ENCODE measurements around the gene P4HB.

Gene P4HB

DNA sequence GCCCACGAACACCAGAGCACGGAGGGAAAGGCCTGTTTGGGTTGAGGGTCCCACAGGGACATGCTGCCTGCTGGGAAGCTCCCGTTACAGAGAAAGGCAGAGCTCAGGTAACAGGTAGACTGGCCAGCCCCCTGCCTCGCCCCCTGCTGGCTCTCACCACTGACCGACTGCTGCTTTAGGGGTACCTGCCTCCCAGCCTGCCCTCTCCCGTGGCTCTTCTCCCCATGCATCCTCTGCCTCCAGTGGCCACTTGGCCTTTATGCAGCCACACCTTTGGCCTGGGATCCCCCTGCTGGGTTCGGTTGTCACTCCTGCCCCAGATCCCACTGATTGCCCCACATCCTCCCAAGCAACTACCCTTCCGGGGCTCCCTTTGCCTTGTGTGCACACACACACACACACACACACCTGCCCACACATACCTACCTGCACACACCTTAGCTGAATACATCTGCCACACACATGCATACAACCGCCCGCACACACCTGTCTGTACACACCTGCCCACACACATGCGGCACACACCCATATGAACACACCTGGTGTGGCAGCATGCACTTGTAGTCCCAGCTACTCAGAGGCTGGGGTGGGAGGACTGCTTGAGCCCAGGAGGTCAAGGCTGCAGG is 34.4 kb downstream of the P4HB start:
- no peak for DNase-seq

DNA sequence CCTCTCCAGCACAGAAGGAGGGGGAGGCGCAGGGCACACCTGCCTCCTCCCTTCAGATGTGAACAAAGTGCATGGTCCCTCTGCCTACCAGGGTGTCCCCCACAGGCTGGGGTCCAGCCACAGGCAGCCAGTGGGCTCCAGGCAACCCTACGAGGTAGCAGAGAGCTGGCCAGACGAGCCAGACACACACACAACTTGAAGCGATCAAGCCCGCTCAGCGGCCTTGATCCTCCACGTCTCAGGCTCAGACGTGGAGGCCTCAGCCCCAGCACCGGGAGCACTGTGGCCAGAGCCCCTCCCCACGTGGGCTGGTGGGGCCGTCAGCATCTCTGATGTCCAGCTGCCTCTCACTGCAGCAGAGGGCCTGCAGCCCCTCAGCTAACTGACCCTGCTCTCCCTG is 35.7 kb downstream of the P4HB start:
- DNase-seq: no peak

DNA sequence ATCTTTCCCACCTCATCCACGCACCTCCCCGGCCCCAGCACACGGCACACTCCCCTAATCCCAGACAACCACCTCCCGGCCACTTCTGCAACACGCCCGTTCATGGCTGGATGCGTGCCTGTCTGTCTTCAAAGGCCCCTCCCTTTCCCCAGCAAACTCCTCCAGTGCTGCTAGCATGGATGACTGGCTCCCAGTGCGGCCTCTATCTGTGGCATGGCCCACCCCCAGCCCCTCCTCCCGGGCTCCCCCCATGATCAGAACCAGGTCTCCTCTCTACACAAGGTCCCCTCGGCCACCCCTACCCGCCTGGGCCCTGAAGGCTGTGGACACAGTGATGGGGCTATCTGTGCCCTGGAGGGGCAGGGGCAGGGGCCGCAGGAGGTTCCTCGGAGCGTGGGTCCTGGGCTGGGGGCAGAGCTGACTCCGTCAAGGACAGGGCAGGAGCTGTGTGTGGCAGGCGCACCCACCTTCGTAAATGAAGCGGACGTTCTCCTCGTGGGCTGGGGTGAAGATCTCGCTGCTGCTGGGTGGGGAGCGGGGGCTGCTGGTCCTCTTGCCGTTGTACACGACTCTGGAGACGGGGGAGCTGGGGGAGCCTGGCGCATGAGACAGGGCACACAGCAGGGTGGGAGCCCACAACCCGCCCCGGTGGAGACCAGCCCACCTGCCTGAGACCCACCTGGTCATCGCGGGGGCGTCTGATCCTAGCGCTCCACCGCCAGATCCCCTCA is 36.4 kb downstream of the P4HB start:
- DNase-seq: no peak

DNA sequence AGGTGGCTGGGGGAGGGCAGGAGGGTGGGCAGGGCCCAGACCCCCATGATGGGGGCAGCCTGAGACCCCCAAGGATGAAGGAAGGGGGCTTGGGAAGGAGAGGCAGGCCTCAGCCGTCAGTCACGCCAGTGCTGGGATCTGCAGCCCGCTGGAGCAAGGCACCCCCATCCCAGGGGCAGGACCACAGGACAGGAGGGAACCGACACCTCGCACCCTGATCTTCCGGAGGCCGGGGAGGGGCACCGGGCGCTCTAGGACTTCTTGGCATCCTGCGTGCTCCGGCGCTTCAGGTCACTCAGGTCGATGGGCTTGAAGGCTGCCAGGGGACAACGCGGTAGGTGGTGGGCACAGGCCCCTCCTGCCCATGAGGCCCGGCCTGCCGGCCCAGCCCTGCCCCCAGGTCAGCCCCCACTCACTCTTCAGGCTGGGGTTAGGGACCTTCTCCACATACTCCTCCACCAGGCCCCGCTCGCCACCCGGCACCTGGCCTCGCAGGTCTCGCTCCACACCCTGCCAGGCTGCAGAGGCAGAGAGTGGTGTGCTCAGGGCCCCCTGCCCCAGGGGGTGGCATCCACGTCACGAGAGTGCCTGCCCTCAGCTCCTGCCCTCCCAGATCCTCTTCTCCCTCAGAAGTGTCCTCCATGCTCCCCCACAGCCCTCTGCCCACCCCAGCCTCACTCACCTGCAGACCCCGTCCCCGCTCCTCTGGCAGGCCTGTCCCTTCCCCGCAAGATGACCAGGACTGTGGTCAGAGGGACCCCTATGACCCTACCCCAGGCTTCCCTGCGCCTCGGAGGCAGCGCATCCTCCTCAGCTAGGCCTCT is 37.1 kb downstream of the P4HB start:
- DNase-seq: no peak

DNA sequence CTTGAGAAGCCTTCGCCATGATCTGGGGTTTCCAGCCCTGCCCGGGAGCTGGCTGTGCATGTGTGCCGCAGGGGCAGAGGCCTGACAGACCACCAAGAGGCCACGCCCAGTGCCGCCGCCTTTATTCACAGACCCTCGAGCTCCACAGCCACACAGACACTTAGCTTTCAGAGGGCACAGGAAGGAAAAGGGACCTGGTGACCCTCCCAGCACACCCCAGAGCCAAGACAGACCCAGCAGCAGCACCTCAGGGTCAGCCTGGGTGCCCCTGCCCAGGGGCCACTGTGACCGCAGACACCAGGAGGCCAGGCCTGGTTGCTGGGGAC is 38.1 kb downstream of the P4HB start:
- no peak for DNase-seq

DNA sequence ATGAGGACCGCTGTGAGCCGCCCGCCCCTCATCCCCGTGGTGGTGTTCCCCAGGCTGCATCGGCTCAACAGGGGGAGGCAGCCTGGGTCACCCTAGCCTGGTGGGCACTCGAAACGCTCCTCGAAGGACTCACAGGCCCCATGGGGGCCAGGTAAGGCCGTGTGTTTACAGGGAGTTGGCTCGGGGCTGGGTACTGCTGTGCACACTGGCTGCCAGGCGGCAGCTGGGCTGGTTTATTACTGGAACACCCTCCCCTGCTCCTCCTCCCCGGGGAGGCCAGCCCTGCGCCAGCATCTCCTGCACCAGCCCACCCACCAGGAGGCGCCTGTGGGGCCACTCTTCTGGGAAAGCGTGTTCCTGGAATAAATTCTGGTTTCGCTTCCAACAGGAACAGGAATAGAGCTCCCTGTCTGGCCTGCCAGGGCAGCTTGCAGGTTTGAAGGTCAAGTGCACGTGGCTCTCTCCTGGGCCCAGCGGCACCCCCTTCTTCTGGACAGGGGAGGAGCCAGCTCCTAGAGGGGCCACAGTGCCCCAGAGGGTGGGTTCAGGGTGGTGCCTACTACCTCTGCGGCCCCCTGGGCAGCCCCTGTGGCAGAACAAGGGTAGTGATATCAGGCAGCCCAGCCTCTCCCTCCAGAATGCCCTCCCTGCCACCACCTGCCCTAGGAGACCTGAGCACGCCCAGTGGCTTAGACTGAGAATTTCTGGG is 38.6 kb downstream of the P4HB start:
- peak in 1 of 5 donors; percentile 55 for DNase-seq

DNA sequence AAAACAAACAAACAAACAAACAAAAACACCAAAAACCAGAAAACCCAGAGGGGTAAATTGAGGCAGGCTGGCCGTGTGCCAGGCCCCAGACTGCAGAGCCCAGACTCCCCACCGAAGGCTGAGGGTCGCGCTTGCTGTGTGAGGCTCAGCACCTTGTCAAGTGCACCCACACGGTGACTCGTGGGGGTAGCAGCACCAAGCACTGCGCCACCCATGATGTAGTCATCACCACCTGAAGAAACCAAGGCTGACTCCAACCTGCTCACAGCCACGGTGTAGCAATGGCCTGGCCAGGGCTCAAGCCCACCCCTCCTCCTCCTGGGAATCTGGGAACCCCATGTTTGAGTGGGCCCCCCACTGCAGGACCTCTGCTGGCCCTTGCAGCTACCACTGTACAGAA is 39.2 kb downstream of the P4HB start:
- DNase-seq: no peak

DNA sequence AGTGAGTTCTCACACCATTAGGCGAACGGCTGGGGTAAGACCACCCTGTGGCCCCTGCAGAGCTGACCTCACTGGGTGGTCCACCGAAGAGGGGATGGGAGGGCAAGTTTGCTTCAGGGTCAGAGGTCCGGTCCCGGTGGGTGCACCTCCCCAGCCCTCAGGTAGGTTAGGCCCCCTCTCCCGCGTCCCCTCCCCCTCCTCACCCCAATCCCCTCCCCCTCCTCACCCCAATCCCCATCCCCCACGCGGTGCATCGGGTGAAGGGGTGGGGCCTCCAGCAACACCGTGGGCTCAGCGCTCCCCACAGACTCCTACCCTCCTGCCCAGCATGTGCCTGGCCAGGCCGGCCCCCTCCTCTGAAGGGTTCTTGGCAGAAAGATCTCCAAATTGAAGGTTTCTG is 40.6 kb downstream of the P4HB start:
- no peak for DNase-seq

DNA sequence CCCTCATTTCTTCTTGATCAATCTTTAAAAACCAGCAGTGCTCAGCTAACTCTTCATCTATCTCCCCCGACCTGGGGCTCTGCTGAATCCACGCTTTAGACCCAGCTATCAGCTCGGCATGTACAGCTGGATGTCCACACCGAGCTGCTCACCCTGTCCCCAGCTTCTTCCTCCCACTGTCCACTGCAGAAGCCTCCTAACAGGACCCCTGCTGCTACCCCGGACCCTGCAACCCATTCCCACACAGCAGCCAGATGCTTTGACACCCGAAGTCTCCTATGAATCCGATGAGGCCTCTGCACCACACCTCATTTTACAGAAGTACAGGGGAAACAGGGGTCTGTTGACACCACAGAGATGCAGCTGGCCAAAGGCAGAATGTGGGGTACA is 42.6 kb downstream of the P4HB start:
- no peak for DNase-seq

DNA sequence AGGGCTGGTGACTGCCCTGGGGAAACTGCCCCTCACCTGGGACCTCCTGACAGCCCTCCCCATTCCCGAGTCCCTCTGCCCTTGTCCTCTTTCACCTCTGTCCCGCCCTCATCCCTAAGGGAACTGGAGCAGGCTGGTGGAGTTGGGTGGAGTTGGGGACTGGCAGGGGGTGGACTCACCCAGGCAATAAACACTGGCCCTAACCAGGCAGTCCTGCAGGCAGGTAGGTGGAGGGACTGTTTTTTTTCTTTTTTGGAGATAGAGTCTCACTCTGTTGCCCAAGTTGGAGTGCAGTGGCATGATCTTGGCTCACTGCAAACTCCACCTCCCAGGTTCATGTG is 44.7 kb downstream of the P4HB start:
- DNase-seq: no peak

DNA sequence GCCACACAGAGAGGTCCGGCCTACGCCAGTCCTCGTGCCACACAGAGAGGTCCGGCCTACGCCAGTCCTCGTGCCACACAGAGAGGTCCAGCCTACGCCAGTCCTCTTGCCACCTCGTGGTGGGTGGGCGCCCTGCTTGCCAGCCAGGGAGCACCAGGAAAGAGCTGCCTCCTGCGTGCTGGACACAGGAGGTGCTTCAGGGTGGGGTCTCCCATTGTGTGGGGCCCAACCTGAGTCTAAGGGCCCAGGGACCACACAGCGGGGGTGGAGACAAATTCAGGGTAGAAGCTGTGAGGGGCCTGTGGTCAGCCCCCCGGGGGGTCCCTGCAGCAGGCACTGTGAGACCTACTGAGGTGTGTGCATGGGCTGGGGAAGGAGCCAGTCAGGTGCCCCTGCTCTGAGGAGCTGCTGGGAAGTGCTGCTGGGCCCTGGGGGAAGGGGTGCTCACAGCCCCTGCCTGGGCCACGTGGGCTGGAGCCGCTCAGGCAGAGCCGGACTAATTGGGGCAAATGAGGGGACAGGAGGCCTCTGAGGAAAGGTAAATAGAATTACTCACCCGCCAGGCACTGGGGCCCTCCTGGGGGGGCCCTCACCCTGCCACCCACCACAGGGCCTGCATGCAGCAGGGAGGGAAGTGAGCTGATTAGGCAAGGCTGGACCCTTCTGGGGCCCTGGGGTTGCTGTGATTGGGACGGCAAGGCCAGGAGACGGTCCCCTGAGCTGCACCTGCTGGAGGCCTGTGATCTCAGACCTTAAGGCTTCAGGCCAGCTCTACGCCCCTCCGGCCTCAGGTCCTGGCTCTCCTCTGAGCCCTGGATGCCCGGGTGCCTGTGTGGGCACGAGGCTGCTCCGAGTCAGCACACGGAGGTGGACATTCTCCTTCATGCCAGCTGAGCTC is 45.3 kb downstream of the P4HB start:
- no peak for DNase-seq

DNA sequence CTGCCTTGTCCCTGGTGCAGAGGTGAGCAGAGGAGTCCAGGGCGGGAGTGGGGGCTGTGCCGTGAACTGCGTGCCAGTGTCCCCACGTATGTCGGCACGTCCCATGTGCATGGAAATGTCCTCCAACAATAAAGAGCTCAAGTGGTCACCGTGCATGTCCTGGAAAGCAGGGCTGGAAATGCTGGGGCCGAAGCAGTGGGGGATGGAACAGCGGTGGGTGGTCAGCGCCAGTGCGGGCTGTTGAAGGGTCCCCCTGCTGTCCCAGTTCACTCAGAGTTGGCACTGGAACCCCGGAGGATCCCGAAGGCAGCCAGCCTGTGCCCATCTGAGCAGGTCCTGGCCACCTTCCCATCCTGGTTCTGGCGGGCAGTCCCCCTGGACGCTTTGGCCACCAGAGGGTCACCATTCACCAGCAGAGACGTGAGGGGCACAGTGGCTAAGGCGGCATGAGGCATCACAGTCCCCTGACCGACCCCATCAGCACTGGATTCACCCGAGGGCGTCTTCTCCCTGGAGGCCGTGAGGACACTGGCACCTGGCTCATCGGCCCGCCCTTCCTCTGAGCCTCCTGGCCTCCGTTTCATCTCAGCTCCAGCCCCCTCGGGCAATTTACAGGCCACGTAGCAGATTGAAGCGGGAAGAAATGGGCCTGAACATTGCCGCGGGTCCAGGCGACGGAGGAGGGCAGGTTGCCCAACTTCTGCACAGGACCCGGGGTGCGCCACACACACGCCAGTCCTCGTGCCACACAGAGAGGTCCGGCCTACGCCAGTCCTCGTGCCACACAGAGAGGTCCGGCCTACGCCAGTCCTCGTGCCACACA is 46.3 kb downstream of the P4HB start:
- no peak for DNase-seq

DNA sequence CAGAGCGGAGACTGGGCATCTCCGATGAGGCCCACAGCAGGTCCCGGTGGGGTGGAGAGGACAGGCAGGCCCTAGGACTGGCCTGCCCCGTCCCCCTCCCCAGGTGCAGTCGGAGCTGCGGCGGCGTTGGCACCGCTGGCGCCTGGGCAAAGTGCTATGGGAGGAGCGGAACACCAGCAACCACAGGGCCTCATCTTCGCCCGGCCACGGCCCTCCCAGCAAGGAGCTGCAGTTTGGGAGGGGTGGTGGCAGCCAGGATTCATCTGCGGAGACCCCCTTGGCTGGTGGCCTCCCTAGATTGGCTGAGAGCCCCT is 47.0 kb downstream of the P4HB start:
- no peak for DNase-seq

DNA sequence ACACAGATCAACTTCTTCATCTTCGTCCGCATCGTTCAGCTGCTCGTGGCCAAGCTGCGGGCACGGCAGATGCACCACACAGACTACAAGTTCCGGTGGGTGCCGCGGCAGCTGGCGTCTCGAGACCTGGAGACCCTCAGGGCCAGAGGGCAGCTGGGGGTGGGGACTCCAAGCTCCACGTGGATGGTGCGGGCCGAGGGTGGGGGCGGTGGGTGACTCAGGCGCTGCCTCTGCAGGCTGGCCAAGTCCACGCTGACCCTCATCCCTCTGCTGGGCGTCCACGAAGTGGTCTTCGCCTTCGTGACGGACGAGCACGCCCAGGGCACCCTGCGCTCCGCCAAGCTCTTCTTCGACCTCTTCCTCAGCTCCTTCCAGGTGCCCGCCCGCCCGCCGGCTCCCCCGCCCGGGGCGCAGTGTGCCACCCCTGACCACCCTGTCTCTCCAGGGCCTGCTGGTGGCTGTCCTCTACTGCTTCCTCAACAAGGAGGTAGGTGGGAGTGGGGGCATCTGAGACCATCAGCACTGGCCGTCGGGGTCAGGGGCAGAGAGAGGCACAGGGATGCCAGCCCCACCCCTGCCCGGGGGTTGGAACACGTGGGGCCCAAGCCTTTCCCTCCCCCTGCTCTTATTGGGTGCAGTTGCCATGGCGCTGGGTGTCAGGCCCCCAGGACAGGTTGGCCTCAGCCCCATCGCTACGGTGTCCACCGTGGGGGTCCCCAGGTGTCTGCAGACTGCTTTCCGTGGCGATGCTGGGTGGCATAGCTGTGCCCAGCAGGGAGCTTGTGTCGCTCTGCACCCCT is 47.6 kb downstream of the P4HB start:
- DNase-seq: no peak

DNA sequence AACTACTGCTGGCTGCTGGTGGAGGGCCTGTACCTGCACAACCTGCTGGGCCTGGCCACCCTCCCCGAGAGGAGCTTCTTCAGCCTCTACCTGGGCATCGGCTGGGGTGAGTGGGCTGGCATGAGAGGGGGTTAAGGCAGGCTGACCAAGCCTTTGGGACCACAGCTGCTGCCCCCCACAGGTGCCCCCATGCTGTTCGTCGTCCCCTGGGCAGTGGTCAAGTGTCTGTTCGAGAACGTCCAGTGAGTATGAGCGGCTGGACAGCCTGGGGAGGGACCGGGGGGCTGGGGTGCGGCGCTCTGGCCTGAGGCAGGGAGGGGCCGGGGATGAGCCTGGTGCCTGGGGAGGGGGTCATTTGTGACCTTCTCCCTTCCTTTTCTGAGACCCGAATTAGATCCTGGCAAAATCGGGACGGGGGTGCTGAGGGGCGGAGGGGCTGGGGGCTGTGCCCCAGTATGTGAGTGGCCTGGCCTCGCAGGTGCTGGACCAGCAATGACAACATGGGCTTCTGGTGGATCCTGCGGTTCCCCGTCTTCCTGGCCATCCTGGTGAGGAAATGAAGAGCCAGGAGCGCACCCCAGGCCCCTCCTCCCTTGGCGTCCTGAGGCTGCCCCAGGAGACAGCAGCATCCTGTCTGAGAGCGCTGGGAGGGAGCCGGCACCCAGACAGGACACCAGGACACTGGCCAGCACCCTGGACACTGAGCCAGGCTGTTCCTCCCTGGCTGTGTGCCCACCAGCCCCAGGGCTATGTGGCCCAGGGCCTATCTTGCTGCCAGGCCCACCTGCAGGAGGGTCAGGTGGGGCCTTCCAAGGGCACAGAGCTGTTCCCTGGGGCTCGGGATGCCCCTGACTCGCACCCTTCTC is 48.4 kb downstream of the P4HB start:
- no peak for DNase-seq

DNA sequence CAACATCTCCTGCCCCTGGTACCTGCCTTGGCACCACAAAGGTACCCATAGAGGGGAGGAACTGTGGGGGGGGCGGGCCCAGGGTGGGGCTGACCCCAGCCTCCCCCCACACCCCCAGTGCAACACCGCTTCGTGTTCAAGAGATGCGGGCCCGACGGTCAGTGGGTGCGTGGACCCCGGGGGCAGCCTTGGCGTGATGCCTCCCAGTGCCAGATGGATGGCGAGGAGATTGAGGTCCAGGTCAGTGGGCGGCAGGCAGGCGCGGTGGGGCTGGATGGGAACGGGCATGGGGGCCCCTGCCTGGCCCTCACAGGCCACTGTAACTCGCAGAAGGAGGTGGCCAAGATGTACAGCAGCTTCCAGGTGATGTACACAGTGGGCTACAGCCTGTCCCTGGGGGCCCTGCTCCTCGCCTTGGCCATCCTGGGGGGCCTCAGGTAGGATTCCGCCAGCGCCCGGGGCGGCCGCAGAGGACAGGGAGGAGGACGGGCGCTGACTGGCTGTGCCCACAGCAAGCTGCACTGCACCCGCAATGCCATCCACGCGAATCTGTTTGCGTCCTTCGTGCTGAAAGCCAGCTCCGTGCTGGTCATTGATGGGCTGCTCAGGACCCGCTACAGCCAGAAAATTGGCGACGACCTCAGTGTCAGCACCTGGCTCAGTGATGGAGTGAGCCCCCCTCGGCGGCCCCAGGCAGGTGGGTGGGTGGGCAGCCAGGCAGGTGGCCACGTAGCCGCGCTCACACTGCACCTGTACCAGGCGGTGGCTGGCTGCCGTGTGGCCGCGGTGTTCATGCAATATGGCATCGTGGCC is 49.2 kb downstream of the P4HB start:
- no peak for DNase-seq

DNA sequence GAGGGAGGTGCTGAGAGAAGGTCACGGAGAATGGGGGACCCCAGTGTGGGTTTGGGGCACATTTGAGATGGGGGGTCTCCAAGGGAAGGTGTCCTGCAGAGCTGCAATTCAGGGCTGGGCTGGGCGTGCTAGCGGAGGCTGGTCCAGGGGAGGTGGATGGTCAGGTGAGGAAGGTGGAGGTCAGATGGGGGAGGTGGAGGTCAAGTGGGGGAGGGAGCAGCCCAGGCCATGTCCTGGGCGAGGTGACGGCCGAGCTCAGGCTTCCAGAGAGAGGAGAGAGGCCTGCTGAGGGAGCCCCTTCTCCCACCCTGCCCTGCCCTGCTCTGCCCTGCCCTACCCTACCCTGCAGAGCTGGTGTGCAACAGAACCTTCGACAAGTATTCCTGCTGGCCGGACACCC is 49.9 kb downstream of the P4HB start:
- DNase-seq: no peak

DNA sequence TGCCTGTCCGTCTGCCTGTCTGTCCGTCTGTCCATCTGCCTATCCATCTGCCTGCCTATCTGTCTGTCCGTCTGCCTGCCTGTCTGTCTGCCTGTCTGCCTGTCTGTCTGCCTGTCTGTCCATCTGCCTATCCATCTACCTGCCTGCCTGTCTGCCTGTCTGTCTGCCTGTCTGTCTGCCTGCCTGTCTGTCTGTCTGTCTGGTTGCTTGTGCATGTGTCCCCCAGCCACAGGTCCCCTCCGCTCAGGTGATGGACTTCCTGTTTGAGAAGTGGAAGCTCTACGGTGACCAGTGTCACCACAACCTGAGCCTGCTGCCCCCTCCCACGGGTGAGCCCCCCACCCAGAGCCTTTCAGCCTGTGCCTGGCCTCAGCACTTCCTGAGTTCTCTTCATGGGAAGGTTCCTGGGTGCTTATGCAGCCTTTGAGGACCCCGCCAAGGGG is 50.8 kb downstream of the P4HB start:
- DNase-seq: no peak
